HG02763 (cell line): ENCODE data around the gene ATF6.

Source experiments
- ATAC-seq: cut with Tn5 transposase; IDR thresholded peaks from one replicate; pipeline ENCODE4 v1.9.1; 2021; ENCODE audit warnings: mild to moderate bottlenecking, moderate library complexity; ENCODE audit not compliant: unreplicated experiment

ATF6 gene

GRCh38 chr1:161930064-161930463, 163.9 kb downstream of the ATF6 start:
- no peak for ATAC-seq

- ATAC-seq = no peak
Observed at GRCh38 chr1:161932668-161933067, 166.5 kb downstream of the ATF6 start.

DNA sequence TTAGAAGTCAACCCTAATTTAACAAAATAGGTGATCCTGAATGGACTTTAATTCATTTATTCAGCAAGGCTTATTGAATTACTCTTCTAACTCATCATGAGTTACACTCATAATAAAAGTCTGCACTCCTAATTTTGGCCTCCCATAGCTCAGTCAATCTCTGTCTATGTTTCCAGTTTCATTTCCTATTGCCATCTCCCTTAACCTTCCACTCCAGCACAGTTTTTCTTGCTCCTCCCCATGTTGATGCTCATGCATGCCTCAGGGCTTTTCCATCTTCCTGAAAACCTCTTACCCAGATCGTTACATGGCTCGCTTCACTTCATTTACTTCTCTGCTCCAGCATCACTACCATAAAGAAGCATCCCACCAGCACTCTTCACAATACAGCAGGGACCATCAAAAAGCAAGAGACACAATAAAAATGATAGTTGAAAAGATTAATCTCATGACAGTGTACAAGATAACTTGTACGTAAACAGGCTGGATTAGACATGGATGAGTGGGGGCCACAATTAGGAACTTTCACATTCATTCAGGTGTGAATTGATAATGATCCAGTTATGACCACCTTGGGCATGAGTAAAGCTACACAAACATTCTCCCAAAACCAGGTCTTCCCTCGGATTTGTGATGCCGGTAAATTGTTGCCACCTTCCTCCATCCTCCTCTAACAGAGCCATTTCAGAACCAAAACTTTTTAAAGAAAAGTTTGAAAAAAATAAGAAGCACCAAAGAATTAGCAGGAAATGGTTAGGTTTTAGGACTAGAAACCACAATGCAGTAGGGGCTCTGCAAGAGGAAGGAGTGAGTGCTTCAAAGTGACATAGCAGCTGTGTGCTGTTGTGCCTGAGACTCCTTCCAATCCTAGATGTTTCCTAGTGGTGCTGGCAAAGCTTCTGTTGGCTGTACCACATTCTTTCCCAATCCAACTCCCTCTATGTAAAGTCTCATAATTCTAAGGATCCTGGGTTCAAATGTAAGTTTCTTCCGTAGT, 167.8 kb downstream of the ATF6 start:
- ATAC-seq = no peak

DNA sequence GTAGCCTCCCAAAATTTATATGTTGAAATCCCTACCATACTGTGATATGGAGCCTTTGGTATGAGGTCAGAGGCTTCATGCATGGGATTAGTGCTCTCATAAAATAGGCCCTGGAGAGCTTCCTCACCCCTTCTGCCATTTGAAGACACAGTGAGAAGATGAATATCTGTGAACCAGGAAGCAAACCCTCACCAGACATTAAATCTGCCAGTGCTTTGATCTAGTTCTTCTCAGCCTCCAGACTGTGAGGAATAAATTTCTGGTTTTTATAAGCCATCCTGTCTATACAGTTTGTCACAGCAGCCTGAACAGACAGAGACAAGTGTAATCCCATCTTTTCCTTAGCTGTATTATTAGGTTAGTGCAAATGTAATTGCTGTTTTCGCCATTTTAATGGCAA, 169.1 kb downstream of the ATF6 start:
- no peak for ATAC-seq

DNA sequence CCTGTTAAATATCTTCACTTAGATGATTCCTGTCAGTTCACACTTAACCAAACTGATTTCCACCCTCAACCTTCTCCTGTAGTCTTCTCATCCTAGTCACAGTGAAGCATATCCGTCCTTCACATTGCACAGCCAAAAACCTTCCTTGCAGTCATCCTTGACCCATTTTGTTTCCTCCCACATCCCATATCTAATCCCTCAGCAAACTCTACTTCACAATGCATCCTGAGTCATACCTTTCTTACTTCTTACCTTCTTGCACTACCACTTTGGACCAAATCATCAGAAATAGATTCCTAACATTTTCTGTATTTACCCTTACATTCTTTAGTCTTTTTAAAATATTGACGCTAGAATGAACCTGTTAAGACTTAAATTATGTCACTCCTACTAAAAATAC, 170.7 kb downstream of the ATF6 start:
- no peak for ATAC-seq

- ATAC-seq = no peak
Observed at GRCh38 chr1:161940866-161941591, 174.9 kb downstream of the ATF6 start.

- ATAC-seq = no peak
Observed at GRCh38 chr1:161941726-161942436, 175.8 kb downstream of the ATF6 start.

GRCh38 chr1:161943737-161944136, 177.6 kb downstream of the ATF6 start:
- no peak for ATAC-seq

DNA sequence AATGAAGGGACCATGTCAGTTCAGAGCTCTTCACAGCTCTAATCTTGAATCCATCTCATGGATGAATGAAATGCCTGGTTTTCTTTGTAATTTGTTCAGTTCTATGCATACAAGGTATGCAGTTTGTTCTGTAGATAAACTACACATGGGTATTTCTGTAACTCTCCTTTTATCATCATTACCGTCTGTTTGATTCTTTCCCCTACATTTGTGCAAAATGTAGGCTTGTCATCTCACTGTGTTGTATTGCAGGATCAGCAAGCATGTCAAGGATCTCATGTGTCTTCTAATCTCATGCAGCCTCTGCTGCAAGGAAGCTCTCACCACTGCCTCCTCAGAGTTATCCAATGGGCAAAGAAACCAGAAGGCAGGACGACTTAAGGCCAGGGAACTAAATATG, 178.3 kb downstream of the ATF6 start:
- ATAC-seq = no peak

DNA sequence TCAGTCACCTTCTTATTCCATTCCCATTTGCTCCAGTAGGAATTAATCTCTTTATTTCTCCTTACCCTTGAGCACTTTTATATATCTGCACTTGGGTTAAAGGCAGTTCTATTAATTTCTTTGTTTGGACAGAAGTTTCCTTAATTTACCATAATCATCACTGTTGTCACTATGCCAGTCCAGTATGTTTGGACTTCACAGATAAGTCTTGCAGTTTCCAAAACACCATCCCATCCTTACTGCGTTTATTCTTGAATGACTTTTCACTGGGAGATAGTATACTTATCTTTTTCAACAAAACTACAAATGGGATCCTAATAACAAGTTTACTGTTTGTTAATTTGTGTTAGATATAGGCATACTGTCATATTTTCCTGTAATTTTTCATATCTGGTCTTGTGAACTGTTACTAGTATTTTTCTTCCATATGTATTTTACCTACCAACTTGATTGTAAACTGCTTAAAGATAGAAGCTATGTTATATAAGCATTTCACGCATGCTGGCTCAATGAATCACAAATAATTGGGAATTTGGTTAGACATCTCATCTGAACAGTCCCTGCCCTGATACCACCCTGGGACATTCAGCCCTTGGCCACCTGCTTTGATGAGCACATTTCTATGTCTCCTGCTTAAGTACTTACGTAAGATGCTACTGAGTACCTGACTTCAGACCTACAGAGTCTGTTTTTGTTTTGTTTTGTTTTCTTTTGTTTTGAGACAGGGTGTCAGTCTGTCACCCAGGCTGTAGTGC, 179.4 kb downstream of the ATF6 start:
- no peak for ATAC-seq

DNA sequence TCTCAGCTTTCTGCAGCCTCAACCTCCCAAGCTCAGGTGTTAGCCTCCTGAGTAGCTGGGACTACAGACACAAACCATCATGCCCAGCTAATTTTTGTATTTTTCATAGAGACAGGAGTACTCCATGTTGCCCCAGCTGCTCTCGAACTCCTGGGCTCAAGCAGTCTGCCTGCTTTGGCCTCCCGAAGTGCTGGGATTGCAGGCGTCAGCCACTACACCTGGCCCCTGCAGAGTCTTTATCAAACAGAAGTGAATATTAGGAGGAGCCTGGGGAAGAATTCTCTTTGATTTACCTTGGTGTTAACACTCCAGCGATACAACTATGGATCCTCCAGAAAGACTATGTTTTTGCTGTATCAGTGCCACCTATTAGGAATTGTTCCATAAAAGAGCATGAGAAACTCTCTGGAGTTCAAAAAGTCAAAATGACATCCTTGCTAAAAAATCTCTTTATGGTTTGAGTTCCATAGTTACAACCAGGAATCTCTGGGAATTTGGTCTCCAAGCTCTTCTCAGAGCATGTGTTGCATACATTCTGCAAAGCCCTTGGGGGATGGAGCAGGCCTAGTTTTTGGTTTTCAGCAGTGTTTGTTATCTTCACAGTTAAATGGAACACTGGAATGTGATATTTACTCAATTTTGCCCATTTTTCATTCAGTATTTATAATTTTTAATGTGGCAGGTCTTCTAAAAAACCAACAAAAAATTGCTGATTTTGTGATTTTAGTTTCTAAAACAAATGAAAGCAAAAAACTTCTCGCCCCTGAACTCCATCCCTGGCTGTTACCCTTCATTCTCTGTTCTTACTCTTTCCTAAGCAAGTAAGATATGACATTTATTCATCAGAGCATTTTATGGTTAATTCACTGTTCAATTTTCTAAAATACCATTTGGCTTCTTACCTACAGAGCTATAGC, 180.2 kb downstream of the ATF6 start:
- no peak for ATAC-seq

DNA sequence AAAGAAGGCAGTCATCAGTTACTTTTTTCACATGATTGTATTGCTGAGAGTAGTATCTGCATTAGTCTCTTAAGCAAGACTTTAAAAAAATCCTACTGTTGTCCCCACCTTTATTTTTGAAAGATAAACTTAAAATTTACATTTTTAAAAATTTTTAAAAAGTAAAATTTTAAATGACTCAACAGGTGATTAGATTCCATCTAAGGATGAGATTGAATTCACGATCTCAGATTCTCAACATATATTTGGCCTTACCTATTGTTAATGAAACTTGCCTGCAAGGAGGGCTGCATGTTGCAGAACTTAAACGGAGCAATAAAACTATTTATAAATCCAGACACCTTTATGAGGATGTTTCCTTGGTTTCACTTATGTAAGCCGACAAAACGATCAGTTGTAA, 182.3 kb downstream of the ATF6 start:
- ATAC-seq = no peak

- no peak for ATAC-seq
Observed at GRCh38 chr1:161949548-161949947, 183.4 kb downstream of the ATF6 start.

GRCh38 chr1:161950377-161950776, 184.3 kb downstream of the ATF6 start:
- no peak for ATAC-seq

DNA sequence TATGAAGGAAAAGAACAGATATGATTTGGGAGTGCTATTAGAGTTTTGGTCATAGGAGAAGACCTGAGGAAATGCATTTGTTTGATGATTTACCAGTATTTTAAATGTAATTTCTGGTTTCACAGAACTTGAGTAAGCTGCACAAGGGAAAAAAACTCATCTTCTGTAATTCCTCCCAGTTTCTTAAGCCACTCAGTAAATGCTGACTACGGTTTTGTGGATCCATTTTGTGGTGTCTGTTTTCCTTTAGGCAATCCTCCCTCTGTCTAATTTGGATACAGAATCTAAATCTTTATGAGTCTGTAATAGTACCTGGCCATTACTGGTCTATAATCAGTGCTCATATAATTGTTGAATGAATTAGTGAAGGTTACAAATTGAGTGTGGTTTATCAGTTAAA, 185.5 kb downstream of the ATF6 start:
- ATAC-seq = no peak

GRCh38 chr1:161952607-161953172, 186.6 kb downstream of the ATF6 start:
- ATAC-seq = no peak

DNA sequence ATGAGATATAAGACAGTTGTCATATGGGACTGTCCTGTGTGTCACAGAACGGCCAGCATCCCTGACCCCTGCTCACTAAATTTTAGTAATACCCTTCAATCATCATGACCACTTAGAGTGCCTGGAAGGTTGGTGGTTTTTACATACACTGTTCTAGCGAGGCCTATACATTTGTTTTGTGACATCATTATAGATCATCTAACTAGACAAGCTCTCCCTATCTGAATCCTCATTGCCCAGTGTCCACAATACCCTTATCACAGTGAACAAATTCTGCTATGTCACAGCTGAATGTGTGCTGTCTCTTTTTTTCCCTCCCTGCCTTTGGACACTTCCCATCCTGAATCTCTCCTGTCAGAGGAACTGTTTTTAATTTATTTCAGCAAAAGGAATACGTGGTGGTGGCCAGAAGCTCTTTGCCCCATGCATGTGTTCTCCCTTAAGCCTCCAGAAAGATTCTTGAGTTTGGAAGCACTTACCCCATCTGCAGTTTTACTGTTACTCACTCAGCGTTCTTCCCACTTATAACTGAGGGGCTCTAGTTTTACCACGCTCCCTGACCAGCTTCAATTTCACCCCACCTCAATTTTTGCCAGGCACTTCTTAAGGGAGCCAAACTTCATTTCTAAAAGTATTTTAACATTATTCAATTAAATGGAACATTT, 187.3 kb downstream of the ATF6 start:
- no peak for ATAC-seq

DNA sequence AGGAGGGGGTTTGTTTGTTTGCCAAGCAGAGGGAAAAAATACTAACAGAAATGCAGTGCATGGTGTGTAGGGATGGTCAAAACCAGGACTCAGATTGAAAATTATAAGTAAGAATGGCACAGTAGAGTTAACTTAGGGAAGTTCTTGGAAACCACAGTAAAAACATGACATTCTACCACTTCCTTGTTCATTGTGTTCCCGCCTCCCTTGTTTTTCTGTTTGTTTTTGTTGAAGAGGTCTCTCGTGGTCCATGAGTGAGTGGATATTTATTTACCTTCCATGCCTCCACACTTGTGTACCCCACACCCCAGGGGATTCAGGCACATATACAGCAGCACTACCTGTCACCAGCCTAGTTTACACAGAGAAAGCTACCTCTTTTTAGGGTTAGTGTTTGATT, 187.9 kb downstream of the ATF6 start:
- ATAC-seq = no peak

- no peak for ATAC-seq
Observed at GRCh38 chr1:161954466-161954865, 188.3 kb downstream of the ATF6 start.
